ENCODE measurements around the gene RBM45.

The RBM45 gene

GRCh38 chr2:178082408-178083045, 29.7 kb upstream of the RBM45 start:
- TF ChIP-seq, protein P1, sequence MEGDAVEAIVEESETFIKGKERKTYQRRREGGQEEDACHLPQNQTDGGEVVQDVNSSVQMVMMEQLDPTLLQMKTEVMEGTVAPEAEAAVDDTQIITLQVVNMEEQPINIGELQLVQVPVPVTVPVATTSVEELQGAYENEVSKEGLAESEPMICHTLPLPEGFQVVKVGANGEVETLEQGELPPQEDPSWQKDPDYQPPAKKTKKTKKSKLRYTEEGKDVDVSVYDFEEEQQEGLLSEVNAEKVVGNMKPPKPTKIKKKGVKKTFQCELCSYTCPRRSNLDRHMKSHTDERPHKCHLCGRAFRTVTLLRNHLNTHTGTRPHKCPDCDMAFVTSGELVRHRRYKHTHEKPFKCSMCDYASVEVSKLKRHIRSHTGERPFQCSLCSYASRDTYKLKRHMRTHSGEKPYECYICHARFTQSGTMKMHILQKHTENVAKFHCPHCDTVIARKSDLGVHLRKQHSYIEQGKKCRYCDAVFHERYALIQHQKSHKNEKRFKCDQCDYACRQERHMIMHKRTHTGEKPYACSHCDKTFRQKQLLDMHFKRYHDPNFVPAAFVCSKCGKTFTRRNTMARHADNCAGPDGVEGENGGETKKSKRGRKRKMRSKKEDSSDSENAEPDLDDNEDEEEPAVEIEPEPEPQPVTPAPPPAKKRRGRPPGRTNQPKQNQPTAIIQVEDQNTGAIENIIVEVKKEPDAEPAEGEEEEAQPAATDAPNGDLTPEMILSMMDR (IDR thresholded peaks at IDR 0.05; ENCODE audit: low read depth, low read length, missing control alignments) = no peak
- DNase-seq (ENCODE audit: extremely low read depth, low read depth) = no peak
- no peak overlapping the region for H3K4me3 ChIP-seq (replicated peaks; ENCODE audit: low read depth, low read length)

DNA sequence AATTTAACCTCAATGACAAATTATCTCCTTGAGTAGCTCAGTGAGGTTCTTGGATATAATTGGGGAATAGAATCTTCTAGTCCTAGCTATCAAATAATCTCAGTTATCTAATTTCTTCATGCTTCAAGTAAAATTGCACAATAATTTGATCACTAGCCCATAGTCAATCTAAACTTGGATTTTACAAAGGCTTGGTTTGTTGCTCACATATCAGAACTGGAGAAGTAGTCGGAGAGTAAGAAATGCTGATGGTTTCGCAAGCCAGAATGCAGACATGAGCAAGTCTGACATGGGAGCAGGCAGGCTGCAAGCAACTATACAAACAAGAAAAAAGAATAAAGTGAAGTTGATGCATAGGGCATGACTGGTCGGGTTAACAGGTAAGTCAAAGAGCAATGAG, 28.0 kb upstream of the RBM45 start:
- DNase-seq (ENCODE audit: extremely low read depth, low read depth) = no peak
- TF ChIP-seq, protein P1 (IDR thresholded peaks at IDR 0.05; ENCODE audit: low read depth, low read length, missing control alignments) = no peak

DNA sequence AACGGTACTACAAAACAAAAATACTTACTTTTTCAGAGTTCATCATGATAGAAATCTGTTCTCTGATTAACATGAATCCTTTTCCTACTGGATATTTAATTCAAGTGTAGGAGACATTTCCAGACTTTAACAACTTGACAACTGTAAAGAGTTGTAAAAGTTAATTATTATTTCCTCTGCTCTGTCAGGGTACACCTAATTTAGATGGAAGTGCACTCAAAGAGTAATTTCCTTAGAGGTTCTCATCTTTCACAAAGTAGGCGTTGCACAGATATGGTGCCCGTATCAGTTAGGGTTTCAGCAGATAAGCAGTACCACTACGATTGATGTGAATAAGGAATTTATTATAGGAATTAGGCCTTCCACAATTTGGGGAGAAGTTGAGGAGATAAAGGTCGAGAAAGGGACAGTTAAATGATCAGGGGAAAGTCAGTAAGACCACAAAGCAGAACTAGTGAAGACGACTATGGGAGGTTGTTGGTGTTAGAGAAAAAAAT, 23.4 kb upstream of the RBM45 start:
- no peak overlapping the region for H3K4me3 ChIP-seq (replicated peaks; ENCODE audit: low read depth, low read length)
- TF ChIP-seq, protein P1 (IDR thresholded peaks at IDR 0.05; ENCODE audit: low read depth, low read length, missing control alignments) = no peak
- no peak for DNase-seq (ENCODE audit: extremely low read depth, low read depth)

More for the DNA sequence above, 28.0 kb upstream of the RBM45 start:
- H3K4me3 ChIP-seq (replicated peaks; ENCODE audit: low read depth, low read length) = no peak overlapping the region

GRCh38 chr2:178093471-178093870, 18.8 kb upstream of the RBM45 start:
- DNase-seq (ENCODE audit: extremely low read depth, low read depth) = no peak
- TF ChIP-seq, protein P1 (IDR thresholded peaks at IDR 0.05; ENCODE audit: low read depth, low read length, missing control alignments) = no peak
- no peak overlapping the region for H3K4me3 ChIP-seq (replicated peaks; ENCODE audit: low read depth, low read length)

GRCh38 chr2:178101321-178102079, 10.7 kb upstream of the RBM45 start:
- TF ChIP-seq, protein P1 (IDR thresholded peaks at IDR 0.05; ENCODE audit: low read depth, low read length, missing control alignments) = no peak
- no peak overlapping the region for H3K4me3 ChIP-seq (replicated peaks; ENCODE audit: low read depth, low read length)
- no peak for DNase-seq (ENCODE audit: extremely low read depth, low read depth)

GRCh38 chr2:178105566-178105965, 6.7 kb upstream of the RBM45 start:
- no peak overlapping the region for H3K4me3 ChIP-seq (replicated peaks; ENCODE audit: low read depth, low read length)
- TF ChIP-seq, protein P1 (IDR thresholded peaks at IDR 0.05; ENCODE audit: low read depth, low read length, missing control alignments) = no peak
- DNase-seq (ENCODE audit: extremely low read depth, low read depth) = no peak
